Iris pigment epithelial cell (primary cell): Measurements from ENCODE around the gene YDJC.
"Not testable (repeated sequence)": the region's sequence is repeated elsewhere in the genome, so short reads cannot be mapped to it uniquely, and the experiment has no call there.

Experiments used
- DNase-seq: peaks from one replicate; pipeline ENCODE4 v3.0.0-alpha.2; 2011; ENCODE audit warnings: low read depth

The YDJC gene

GRCh38 chr22:21651521-21652009 lies 21.7 kb upstream of the YDJC start:
- DNase-seq, result no peak

- DNase-seq, result no peak
Measured at GRCh38 chr22:21650823-21651520, 21.1 kb upstream of the YDJC start.

GRCh38 chr22:21650280-21650679 lies 20.5 kb upstream of the YDJC start:
- DNase-seq, result no peak

- peak; percentile 63 for DNase-seq
Measured at GRCh38 chr22:21646608-21647590, 17.1 kb upstream of the YDJC start.

GRCh38 chr22:21645513-21645912 lies 15.7 kb upstream of the YDJC start:
- not testable (repeated sequence) for DNase-seq

- DNase-seq, result no peak
Measured at GRCh38 chr22:21643533-21644357, 13.9 kb upstream of the YDJC start.

GRCh38 chr22:21642584-21643448 lies 13.0 kb upstream of the YDJC start:
- DNase-seq, result peak; percentile 50

GRCh38 chr22:21641789-21642583 lies 12.2 kb upstream of the YDJC start, which contains the start of gene SDF2L1:
SDF2L1 (plus strand) TSS chr22:21642302; CDS start chr22:21642337, 35 bp downstream.
- DNase-seq, result peak; percentile 99

- peak; percentile 65 for DNase-seq
Measured at GRCh38 chr22:21641417-21641788, 11.6 kb upstream of the YDJC start.

- no peak for DNase-seq
Measured at GRCh38 chr22:21640810-21641209, 11.0 kb upstream of the YDJC start.

- no peak for DNase-seq
Measured at GRCh38 chr22:21639359-21639758, 9.5 kb upstream of the YDJC start.

- not testable (repeated sequence) for DNase-seq
Measured at GRCh38 chr22:21637450-21637849, 7.6 kb upstream of the YDJC start.

- no peak for DNase-seq
Measured at GRCh38 chr22:21636629-21637218, 6.9 kb upstream of the YDJC start.

- no peak for DNase-seq
Measured at GRCh38 chr22:21635771-21636510, 6.1 kb upstream of the YDJC start.

- no peak for DNase-seq
Measured at GRCh38 chr22:21634844-21635243, 5.0 kb upstream of the YDJC start.

GRCh38 chr22:21634081-21634480 lies 4.3 kb upstream of the YDJC start:
- DNase-seq, result no peak

- DNase-seq, result no peak
Measured at GRCh38 chr22:21633481-21633880, 3.7 kb upstream of the YDJC start.

- DNase-seq, result no peak
Measured at GRCh38 chr22:21632931-21633330, 3.1 kb upstream of the YDJC start.
